Measurements from ENCODE around the gene MT1F.
"Not testable (repeated sequence)": the region's sequence is repeated elsewhere in the genome, so short reads cannot be mapped to it uniquely, and the experiment has no call there.

MT1F gene

DNA sequence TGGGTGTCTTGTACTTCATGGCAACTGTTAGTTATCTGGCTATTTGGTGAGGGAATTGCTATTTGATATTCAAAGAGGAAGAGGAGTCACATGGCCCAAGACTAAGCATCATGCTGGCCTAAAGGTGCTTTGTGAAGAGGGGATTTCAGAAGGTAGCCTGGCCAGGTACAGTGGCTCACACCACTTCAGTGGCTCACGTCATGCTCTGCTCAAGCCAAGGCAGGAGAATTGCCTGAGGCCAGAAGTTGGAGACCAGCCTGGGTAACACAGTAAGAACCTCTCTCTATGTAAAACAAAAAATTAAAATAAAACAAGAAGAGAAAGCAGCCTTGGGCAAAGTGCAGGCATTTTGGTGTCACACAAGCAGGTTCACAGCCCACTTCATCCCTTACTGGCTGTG, 12.4 kb upstream of the MT1F start:
- no peak for DNase-seq (ENCODE audit: low spot score)

GRCh38 chr16:56645838-56646237, 11.9 kb upstream of the MT1F start:
- no peak for DNase-seq (ENCODE audit: low spot score)

- no peak for DNase-seq (ENCODE audit: low spot score)
Observed at GRCh38 chr16:56647641-56648431, 9.9 kb upstream of the MT1F start.

- no peak for DNase-seq (ENCODE audit: low spot score)
Observed at GRCh38 chr16:56649271-56649670, 8.5 kb upstream of the MT1F start.

GRCh38 chr16:56649820-56650219, 7.9 kb upstream of the MT1F start:
- no peak for DNase-seq (ENCODE audit: low spot score)

DNA sequence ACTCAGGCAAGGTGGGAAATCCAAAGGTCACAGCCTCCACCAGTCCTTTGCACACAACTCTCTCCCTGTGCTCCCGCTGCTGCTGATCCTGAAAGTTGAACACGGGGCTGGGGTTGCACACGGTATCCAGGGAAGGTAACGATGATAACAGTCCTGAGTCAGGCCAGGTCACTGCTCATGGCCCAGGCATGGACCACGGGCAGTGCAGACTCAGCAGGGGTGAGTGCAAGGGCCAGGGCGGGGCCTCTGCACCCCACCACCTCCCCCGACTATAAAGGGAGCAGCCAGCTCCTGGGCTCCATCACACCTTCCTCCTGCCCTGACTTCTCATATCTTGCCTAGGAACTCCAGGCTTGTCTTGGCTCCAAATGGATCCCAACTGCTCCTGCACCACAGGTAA, 6.2 kb upstream of the MT1F start, which contains the start of gene MT1B:
MT1B (plus strand) TSS at position 301 of the 400 bp plus-strand sequence; CDS start at position 369, 68 bp downstream.
- no peak for DNase-seq (ENCODE audit: low spot score)

DNA sequence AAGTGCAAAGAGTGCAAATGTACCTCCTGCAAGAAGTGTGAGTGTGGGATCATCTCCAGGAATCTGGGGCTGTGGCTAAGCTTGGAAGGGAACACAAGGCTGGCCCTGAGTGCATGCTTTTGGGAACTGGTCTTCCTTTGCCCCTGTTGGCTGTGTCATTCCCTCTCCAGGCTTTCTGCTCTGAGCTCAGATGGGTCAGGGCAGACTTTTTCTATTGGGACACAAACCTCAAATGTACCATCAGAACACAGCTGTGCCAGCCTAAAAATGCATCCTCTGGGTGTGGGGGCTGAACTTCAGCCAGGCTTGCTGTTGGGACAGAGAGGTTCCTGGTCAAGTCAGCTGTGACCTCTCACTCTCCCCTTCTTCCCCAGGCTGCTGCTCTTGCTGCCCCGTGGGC, 5.2 kb upstream of the MT1F start:
- DNase-seq (ENCODE audit: low spot score): no peak

DNA sequence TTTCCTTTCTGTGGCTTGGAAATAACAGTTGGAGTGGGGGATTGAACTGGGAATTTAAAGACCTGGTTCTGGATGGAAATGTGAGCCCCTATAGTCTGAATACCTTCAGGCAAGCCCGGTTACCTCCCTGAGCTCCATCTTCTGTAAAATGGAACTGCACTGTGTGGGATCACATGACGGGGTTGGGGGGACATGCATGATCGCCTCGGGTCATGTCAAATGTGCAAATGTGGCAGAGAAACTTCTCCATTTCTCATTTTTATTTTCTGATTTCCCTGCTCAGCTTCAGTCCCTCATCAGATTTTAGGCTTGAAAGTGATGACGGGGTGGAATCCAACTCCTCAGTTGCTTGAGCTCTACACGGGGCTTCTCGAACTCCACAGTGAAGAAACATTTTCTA, 4.5 kb upstream of the MT1F start:
- DNase-seq (ENCODE audit: low spot score): no peak

DNA sequence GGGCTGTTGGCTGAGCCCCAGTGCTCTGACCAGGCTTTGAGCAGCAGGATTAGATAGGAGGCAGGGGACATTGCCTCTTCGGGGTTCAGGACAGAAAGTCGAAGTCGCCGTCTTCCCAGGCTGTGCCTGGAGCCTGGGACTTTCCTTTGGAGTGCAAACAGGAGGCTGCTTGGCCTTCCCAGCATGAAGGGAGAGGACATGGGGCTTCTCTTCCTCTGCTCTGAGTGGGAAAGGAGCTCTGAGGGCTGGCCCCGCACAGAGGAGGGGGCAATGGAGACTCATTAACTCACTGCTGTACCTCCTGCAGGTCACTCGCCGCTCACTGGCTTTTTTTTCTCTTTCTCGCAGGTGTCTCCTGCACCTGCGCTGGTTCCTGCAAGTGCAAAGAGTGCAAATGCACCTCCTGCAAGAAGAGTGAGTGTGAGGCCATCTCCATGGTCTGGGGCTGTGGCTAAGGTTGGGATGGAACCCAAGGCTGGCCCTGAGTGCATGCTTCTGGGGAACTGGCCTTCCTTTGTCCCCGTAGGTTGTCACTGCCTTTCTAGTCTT, 642 bp downstream of the MT1F start:
- DNase-seq (ENCODE audit: low spot score): no peak

DNA sequence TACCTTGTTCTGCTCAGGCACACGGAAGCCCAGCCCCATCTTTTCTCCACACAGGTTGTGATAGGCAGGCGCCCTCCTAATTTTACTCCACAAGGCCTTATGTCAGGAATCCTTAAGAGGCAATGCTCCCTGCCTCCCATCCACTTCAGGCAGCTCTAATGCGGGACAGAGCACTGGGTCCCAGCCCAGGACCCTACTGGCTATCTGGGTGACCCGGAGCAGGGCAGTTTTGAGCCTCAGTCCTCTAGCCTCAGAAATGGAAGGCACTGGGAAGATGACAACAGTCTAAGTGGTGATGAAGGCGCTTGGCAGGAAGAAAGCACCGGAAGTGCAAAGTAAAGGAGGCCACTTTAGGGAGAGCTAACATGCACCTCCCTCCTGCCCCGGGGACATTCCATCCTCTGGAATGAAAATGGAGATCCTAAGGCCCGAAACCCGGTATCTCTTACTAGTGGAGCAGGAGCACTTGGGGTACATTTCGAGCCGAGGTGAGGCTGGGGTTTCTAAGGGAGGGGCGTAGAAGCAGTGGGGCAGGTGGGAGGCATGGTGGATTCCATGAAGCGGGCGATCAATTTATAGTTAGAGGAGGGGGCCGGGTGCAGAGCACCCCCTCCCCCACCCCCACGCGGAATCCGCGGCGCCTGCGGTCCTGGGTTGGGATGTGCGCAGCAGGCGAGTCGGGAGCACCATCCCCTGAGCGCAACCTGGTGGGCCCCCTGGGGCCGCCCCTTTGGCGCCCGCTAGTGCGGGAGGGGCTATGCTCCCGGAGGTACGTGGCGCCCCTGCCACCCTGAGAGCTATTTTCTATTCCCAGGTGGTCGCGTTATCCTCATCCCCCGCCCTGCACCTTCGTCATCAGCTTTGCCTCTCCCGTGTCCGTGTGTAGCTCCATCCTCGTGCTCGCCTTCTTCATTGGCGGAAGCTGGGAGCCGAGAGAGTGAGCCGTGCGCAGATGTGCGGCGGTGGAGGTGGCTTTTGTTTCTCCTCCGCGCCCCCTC, 4.9 kb downstream of the MT1F start:
- DNase-seq (ENCODE audit: low spot score): peak; percentile 8

DNA sequence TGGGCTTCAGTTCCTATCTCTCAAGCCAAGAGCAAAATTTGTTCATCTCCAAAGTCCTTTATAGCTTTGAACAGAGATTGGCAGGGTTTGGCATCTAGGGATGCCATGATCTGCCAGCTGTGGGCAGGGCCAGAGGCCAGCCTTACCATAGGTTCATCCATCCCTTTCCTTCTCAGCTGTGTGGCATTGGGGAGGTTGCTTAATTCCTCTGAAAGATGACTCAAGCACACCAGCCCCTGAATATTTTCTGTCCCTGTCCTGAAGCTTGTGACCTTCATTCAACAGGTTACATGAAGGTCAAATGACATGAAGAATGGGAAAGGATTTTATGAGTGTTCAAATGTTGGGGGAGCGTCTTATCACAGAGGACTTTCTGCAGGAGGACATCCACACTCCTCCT, 6.7 kb downstream of the MT1F start:
- DNase-seq (ENCODE audit: low spot score): no peak

DNA sequence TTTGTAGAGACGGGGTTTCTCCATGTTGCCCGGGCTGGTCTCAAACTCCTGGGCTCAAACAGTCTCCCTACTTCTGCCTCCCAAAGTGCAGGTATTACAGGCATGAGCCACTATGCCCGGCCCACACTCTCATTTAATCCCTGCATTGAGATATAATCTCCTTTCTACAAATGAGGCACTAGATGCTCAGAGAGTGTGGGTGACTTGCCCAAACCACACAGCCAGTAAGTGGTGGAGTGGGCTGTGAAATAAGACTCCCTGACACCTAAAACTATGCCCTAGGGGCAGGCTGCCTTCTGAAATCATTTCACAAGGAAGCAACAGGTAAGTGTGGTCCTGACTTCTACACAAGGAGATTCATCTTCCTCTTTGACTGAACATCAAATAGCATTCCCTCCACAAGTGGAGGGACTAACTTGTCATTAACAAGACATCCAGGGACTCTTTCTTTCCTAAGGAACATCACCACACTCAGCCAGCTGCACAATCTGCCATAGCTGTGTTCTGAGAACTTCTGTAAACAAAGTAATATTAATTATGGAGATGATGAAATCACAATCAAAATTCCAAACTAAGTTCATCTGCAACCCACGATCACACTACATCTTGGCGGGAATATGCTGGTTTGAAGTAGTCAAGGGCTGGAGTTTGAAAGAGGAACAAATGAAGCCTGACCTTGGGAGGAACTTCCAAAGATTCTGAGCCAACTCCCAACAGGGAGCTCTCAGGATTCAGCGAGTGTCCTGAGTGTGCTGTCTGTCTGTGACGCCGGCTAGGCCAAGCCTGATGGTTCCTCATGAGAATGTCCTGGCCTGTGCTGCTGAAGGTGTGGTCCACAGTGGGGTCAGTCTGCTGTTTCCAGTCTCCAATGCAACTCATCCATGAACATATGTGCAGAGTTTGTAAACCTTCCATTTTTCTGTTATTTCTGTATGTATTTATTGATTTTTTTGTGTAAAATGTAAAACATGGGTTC, 7.8 kb downstream of the MT1F start:
- not testable (repeated sequence) for DNase-seq (ENCODE audit: low spot score)

- DNase-seq (ENCODE audit: low spot score): no peak
Observed at GRCh38 chr16:56667581-56668571, 10.1 kb downstream of the MT1F start, which contains the start of gene MT1G. Gene MT1G, minus strand, starts transcription at chr16:56668065. Its CDS starts 72 bp downstream, at chr16:56667993.

DNA sequence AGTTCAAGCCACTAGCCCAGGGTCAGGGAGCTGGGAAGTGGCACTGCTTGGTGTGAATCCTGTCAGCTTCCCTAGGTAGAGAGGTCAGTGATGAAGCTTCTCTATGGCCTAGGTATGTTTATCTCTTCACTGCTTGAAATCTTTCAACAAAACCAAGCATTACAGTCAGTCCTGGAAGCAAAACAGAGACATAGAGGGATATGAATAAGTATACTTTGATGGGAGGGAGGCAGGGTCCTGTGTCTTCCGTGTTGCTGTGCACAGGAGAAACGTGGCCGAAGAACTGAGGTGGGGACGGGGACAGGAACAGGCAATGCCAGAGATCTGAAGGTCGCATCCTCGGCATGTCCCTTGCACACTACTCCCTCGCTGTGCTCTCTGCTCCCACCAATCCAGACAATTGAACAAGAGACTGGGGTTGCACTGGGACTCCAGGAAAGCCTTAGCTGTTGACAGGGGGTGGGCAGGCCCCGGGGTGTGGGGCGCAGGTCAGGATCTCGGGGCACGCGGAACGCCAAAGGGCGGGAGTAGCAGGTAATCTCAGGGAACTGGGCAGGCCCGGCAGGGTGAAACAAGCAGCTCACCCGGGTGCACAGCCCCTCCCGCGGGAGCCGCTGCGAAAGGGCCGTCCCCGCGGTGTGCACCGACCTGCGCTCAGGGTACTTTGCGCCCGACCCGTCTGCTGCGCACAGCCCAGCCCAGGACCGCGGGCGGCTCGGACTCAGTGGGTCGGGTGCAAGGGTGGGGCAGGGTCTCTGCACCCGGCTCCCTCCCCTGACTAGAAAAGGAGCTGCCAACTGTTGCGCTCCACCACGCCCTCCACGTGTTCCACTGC, 11.5 kb downstream of the MT1F start, which contains the start of gene MT1H:
MT1H (plus strand) TSS at position 810 of the 835 bp plus-strand sequence. CDS start 71 bp downstream, outside the sequence.
- no peak for DNase-seq (ENCODE audit: low spot score)

GRCh38 chr16:56669840-56670619, 12.3 kb downstream of the MT1F start:
- DNase-seq (ENCODE audit: low spot score): no peak

DNA sequence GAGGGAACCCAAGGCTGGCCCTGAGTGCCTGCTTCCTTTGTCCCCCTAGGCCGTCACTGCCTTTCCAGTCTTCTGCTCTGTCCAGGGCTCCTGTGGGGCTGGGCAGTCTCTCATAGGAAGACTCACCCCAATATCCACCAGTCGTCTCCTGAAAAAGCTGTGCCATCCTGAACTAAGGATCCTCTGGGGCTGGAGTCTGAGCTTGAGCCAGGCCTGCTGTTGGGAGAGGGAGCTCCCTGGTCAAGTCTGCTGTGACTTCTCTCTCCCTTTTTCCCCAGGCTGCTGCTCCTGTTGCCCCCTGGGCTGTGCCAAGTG, 12.8 kb downstream of the MT1F start:
- DNase-seq (ENCODE audit: low spot score): no peak

DNA sequence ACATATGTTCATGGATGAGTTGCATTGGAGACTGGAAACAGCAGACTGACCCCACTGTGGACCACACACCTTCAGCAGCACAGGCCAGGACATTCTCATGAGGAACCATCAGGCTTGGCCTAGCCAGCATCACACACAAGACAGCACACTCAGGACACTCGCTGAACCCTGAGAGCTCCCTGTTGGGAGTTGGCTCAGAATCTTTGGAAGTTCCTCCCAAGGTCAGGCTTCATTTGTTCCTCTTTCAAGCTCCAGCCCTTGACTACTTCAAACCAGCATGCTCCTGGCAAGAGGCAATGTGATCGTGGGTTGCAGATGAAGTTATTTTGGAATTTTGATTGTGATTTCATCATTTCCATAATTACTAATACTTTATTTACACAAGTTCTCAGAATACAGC, 13.9 kb downstream of the MT1F start:
- DNase-seq (ENCODE audit: low spot score): not testable (repeated sequence)

DNA sequence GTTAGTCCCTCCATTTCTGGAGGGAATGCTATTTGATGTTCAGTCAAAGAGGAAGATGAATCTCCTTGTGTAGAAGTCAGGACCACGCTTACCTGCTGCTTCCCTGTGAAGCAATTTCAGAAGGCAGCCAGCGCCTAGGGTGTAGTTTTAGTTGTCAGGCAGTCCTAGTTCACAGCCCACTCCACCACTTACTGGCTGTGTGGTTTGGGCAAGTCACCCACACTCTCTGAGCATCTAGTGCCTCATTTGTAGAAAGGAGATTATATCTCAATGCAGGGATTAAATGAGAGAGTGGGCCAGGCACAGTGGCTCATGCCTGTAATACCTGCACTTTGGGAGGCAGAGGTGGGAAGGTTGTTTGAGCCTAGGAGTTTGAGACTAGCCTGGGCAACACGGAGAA, 14.4 kb downstream of the MT1F start:
- DNase-seq (ENCODE audit: low spot score): not testable (repeated sequence)

All from CD4-positive, alpha-beta T cell treated with Interleukin-6 at 100 ng/mL for 8 hours (primary cell).